Mucosa of descending colon (tissue), 3 donors: ENCODE measurements around the gene TRERF1. TPM values are rescaled to one million over a fixed set of nuclear protein-coding genes. Genes with fewer than 3 reads are reported as not detected.
A peak's percentile ranks its signal among the peaks of the same experiment; 100 is the strongest.

ENCODE experiments used
- ATAC-seq: fragments of 200-7000 bp; cut with Tn5 transposase; one replicate; pipeline ENCODE4 v1.9.1; 2020; ENCODE audit warnings: mild to moderate bottlenecking, moderate library complexity
- DNase-seq, 3 donors: peaks; one replicate each; pipeline ENCODE4 v3.0.0-alpha.2; 2020
- H3K36me3 ChIP-seq: fragments of 200-600 bp; one replicate; pipeline ENCODE4 v1.8.0; 2021; ENCODE audit warnings: low read depth, mild to moderate bottlenecking
- H3K4me1 ChIP-seq: fragments of 200-600 bp; one replicate; pipeline ENCODE4 v1.8.0; 2021; ENCODE audit warnings: low read depth, mild to moderate bottlenecking
- H3K4me3 ChIP-seq: fragments of 200-600 bp; one replicate; pipeline ENCODE4 v1.8.0; 2021; ENCODE audit warnings: mild to moderate bottlenecking
- H3K9me3 ChIP-seq: fragments of 200-600 bp; one replicate; pipeline ENCODE4 v1.8.0; 2021; ENCODE audit warnings: mild to moderate bottlenecking
- CTCF ChIP-seq: fragments of 200-600 bp; IDR thresholded peaks from one replicate; pipeline ENCODE4 v1.8.0; 2022; ENCODE audit warnings: antibody characterized with exemption, mild to moderate bottlenecking
- intact Hi-C, 2 donors: fragments of 100-400 bp; cut with DNase I in 1 of 2; cut with micrococcal nuclease in 1 of 2; formaldehyde crosslinking; loops; one replicate each; pipeline versions ENCODE4 v1.11.0 to v1.11.1; 2022; cut with DNase I, micrococcal nuclease
- total RNA-seq, 3 donors: library from RNA; stranded (reverse); fragmentation: NEBNext Ultra II Directional in 2 of 3; extraction: Animal tissue kit (Norgen Biotek cat#: 25700) in 2 of 3; gene quantifications; one replicate each; pipeline versions ENCODE4 v1.2.1 to v1.2.4, GENCODE V29; 2021 to 2023
- donor health status: DM: no; HTN: no; CAD: no; lungs with moderate emphysema.
- donor health status: DM: no; HTN: no; CAD: no.
- donor health status: DM: no; HTN: yes; CAD: no.

The TRERF1 gene
- total RNA-seq, 3 donors from 2014 or later: 2.8 to 11.2 (median 3.8) TPM

- intact Hi-C loops: no loop called here
- DNase-seq: no peak
- H3K4me1 ChIP-seq: peaks cover 17% of the 10 kb centered on the region
Measured at GRCh38 chr6:42366011-42366705, 85.6 kb downstream of the TRERF1 start.

GRCh38 chr6:42365021-42365420 lies 86.7 kb downstream of the TRERF1 start:
- Histone ChIP-seq H3K9me3 (no peaks in the 10 kb centered on the region), H3K36me3 (no peaks in the 10 kb centered on the region), H3K4me1 (peaks cover 17% of the 10 kb centered on the region), H3K4me3 (no peak overlapping the region)
- no peak for ATAC-seq
- TF ChIP-seq CTCF: no peak
- no peak for DNase-seq
- intact Hi-C loops: no loop called here

More at GRCh38 chr6:42366011-42366705, 85.6 kb downstream of the TRERF1 start:
- TF ChIP-seq CTCF: no peak
- Histone ChIP-seq H3K36me3 (no peaks in the 10 kb centered on the region), H3K4me3 (no peak overlapping the region), H3K9me3 (no peaks in the 10 kb centered on the region)
- ATAC-seq: no peak

GRCh38 chr6:42363926-42364849 lies 87.5 kb downstream of the TRERF1 start:
- intact Hi-C loops: no loop called here
- Histone ChIP-seq H3K4me3 (no peak overlapping the region), H3K36me3 (no peaks in the 10 kb centered on the region), H3K9me3 (no peaks in the 10 kb centered on the region), H3K4me1 (peaks cover 11% of the 10 kb centered on the region)
- TF ChIP-seq CTCF: no peak
- ATAC-seq (peak; percentile 29), DNase-seq (no peak)

- DNase-seq: no peak
- ATAC-seq: no peak
- Histone ChIP-seq H3K36me3 (no peaks in the 10 kb centered on the region), H3K9me3 (no peaks in the 10 kb centered on the region), H3K4me1 (peaks cover 6% of the 10 kb centered on the region), H3K4me3 (no peak overlapping the region)
- intact Hi-C loops: no loop called here
- no peak for TF ChIP-seq CTCF
Measured at GRCh38 chr6:42361036-42361435, 90.7 kb downstream of the TRERF1 start.

GRCh38 chr6:42359021-42359420 lies 92.7 kb downstream of the TRERF1 start:
- Histone ChIP-seq H3K4me1 (no peaks in the 10 kb centered on the region), H3K36me3 (no peaks in the 10 kb centered on the region), H3K4me3 (no peak overlapping the region), H3K9me3 (no peaks in the 10 kb centered on the region)
- intact Hi-C loops: no loop called here
- DNase-seq (no peak), ATAC-seq (no peak)
- TF ChIP-seq CTCF: no peak
